GM12878 (cell line): ENCODE measurements around the gene ARFIP1. TPM values are rescaled to one million over a fixed set of nuclear protein-coding genes. Genes with fewer than 3 reads are reported as not detected.

Source experiments
- ASH2L ChIP-seq: fragments of 300-600, 200-600 bp; sonication (generic); IDR thresholded peaks from 2 replicates; pipeline ENCODE4 v1.6.1; 2017; ENCODE audit warnings: low read depth, mild to moderate bottlenecking, borderline replicate concordance
- BCL11A ChIP-seq: IDR thresholded peaks from 2 replicates; pipeline ENCODE4 v1.6.1; 2011; ENCODE audit warnings: low read depth, low read length
- CBX3 ChIP-seq: fragments of 200-600 bp; sonication (generic); IDR thresholded peaks from 2 replicates; pipeline ENCODE4 v1.6.1; 2016; ENCODE audit warnings: low read depth, borderline replicate concordance
- CHD1 ChIP-seq: IDR thresholded peaks from 2 replicates; pipeline ENCODE4 v1.6.1; 2012; ENCODE audit warnings: low read depth, low read length, improper control_type of control experiment
- CREM ChIP-seq: IDR thresholded peaks from 2 replicates; pipeline ENCODE4 v1.6.1; 2014; ENCODE audit warnings: antibody characterized with exemption, low read depth
- JUNB ChIP-seq: IDR thresholded peaks from 2 replicates; pipeline ENCODE4 v1.6.1; 2016; ENCODE audit warnings: antibody characterized with exemption, mild to moderate bottlenecking
- KLF5 ChIP-seq: fragments of 450-650 bp; IDR thresholded peaks from 2 replicates; pipeline ENCODE4 v1.6.1; 2014; ENCODE audit warnings: mild to moderate bottlenecking; ENCODE audit not compliant: partially characterized antibody
- NR2C2 ChIP-seq: IDR thresholded peaks from 2 replicates; pipeline ENCODE4 v1.6.1; 2011; ENCODE audit warnings: borderline replicate concordance, low read depth; ENCODE audit not compliant: control insufficient read depth, insufficient read length
- NR2F1 ChIP-seq: fragments of 450-650 bp; conservative IDR thresholded peaks from 2 replicates; pipeline ENCODE4 v1.6.1; 2017; ENCODE audit warnings: mild to moderate bottlenecking
- SMAD1 ChIP-seq: fragments of 450-650 bp; IDR thresholded peaks from 2 replicates; pipeline ENCODE4 v1.6.1; 2018; ENCODE audit warnings: mild to moderate bottlenecking, low read depth; ENCODE audit not compliant: partially characterized antibody
- TCF3 ChIP-seq: IDR thresholded peaks from 2 replicates; pipeline ENCODE4 v1.6.1; 2012; ENCODE audit warnings: low read depth, mild to moderate bottlenecking, low read length, borderline replicate concordance; ENCODE audit not compliant: insufficient read depth
- ZZZ3 ChIP-seq: IDR thresholded peaks from 2 replicates; pipeline ENCODE4 v1.6.1; 2011; ENCODE audit warnings: low read depth; ENCODE audit not compliant: control insufficient read depth, insufficient read length
- polyA plus RNA-seq, 11 experiments: library from polyadenylated mRNA; depleted of rRNA in 4 of 11; unstranded in 6 of 11; stranded (reverse) in 5 of 11; fragments of >200 nt; fragmentation: Nextera tagmentation in 4 of 11; fragmentation: Illumina TruSeq in 1 of 11; extraction: Ambion mirVana in 4 of 11; extraction: Trizol in 1 of 11; gene quantifications; 1 replicate in 1 of 11; 2 replicates in 10 of 11; pipeline versions ENCODE4 v1.2.1 to v1.2.3, GENCODE V29; 2011 to 2016; ENCODE audit warnings: inconsistent platforms in 2 of 11, missing spikeins in 2 of 11, low read depth in 1 of 11
- total RNA-seq, 4 experiments: library from RNA; depleted of rRNA in 3 of 4; stranded (reverse); fragments of >200 nt in 3 of 4; fragmentation: Illumina TruSeq in 1 of 4; extraction: Trizol in 1 of 4; gene quantifications; 2 replicates each; pipeline versions ENCODE4 v1.2.1 to v1.2.3, GENCODE V29; 2013 to 2021
- TF ChIP-seq, protein P1 (sequence below): fragments of 450-650 bp; conservative IDR thresholded peaks from 2 replicates; pipeline ENCODE4 v1.6.1; 2017; ENCODE audit warnings: mild to moderate bottlenecking, moderate library complexity
- TF ChIP-seq, protein P2 (sequence below): fragments of 450-650 bp; IDR thresholded peaks from 2 replicates; pipeline ENCODE4 v1.6.1; 2014; ENCODE audit warnings: mild to moderate bottlenecking
- TF ChIP-seq, protein P3 (sequence below): fragments of 450-650 bp; formaldehyde crosslinking; IDR thresholded peaks from 2 replicates; pipeline ENCODE4 v1.5.0; 2022; ENCODE audit warnings: mild to moderate bottlenecking, missing genetic modification characterization
- TF ChIP-seq, protein P4 (sequence below): IDR thresholded peaks from 2 replicates; pipeline ENCODE4 v1.6.1; 2011; ENCODE audit warnings: low read depth, low read length, improper control_type of control experiment, borderline replicate concordance
- TF ChIP-seq, protein P5 (sequence below): fragments of 450-650 bp; IDR thresholded peaks from 2 replicates; pipeline ENCODE4 v1.6.1; 2017; ENCODE audit warnings: mild to moderate bottlenecking, low read depth, inconsistent platforms; ENCODE audit not compliant: poor library complexity, severe bottlenecking
- TF ChIP-seq, protein P6 (sequence below): IDR thresholded peaks from 2 replicates; pipeline ENCODE4 v1.6.1; 2011; ENCODE audit warnings: borderline replicate concordance, low read depth, mild to moderate bottlenecking, moderate library complexity, low read length; ENCODE audit not compliant: insufficient read depth, poor library complexity, severe bottlenecking

The ARFIP1 gene
- total and polyA plus RNA-seq, 10 of the 15 experiments (the other 5 are each of a cell fraction or from before 2014, with no cell fraction given), result 9.5 to 21.7 (median 15.4) TPM

DNA sequence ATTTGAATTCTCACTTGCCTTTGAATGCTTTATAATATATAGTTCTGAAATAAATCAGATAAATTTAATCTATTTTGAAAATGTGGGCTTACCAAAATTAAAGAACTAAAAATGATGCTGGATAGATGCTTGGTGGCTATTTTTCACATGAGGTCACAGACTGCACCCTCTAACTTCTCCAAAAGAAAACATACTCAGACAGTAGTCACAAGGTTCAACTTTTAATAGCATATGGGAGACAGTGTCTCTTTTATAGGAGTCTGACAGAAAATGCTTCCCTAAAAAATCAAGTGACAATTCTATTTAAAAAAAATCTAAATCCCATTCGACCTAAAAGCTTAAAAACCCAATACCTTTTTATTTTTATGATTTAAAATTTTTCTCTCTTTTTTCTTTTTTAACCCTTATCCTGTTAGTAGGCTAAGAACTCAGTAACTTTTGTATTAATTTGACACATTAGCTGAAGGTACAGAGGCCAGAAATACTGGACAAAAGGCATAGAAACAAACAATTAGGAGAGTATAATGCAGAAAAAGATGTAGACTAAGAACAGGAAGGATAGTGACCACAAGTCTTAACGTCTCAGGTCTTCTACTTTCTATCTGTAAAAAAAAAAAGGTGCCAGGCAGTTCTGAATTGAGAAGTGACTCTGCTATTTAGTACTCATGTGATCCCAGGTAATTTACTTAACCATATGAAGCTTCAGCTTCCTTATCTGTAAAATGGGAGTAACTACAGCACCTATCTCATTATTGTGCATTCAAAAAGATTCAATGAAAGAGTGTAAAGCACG lies 7.8 kb upstream of the ARFIP1 start (continued):
- TF ChIP-seq, protein P1, sequence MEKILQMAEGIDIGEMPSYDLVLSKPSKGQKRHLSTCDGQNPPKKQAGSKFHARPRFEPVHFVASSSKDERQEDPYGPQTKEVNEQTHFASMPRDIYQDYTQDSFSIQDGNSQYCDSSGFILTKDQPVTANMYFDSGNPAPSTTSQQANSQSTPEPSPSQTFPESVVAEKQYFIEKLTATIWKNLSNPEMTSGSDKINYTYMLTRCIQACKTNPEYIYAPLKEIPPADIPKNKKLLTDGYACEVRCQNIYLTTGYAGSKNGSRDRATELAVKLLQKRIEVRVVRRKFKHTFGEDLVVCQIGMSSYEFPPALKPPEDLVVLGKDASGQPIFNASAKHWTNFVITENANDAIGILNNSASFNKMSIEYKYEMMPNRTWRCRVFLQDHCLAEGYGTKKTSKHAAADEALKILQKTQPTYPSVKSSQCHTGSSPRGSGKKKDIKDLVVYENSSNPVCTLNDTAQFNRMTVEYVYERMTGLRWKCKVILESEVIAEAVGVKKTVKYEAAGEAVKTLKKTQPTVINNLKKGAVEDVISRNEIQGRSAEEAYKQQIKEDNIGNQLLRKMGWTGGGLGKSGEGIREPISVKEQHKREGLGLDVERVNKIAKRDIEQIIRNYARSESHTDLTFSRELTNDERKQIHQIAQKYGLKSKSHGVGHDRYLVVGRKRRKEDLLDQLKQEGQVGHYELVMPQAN, result no peak
- TF ChIP-seq JUNB, result peak; percentile 31; the same call in 1 of the 2 replicates
- TF ChIP-seq NR2F1, result no peak
- no peak for TF ChIP-seq ZZZ3
- TF ChIP-seq KLF5, result no peak
- TF ChIP-seq, protein P2, sequence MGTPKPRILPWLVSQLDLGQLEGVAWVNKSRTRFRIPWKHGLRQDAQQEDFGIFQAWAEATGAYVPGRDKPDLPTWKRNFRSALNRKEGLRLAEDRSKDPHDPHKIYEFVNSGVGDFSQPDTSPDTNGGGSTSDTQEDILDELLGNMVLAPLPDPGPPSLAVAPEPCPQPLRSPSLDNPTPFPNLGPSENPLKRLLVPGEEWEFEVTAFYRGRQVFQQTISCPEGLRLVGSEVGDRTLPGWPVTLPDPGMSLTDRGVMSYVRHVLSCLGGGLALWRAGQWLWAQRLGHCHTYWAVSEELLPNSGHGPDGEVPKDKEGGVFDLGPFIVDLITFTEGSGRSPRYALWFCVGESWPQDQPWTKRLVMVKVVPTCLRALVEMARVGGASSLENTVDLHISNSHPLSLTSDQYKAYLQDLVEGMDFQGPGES, result no peak
- no peak for TF ChIP-seq ASH2L
- TF ChIP-seq CREM, result no peak
- TF ChIP-seq TCF3, result no peak
- TF ChIP-seq CBX3, result no peak
- no peak for TF ChIP-seq SMAD1
- no peak for TF ChIP-seq CHD1
- TF ChIP-seq, protein P3, sequence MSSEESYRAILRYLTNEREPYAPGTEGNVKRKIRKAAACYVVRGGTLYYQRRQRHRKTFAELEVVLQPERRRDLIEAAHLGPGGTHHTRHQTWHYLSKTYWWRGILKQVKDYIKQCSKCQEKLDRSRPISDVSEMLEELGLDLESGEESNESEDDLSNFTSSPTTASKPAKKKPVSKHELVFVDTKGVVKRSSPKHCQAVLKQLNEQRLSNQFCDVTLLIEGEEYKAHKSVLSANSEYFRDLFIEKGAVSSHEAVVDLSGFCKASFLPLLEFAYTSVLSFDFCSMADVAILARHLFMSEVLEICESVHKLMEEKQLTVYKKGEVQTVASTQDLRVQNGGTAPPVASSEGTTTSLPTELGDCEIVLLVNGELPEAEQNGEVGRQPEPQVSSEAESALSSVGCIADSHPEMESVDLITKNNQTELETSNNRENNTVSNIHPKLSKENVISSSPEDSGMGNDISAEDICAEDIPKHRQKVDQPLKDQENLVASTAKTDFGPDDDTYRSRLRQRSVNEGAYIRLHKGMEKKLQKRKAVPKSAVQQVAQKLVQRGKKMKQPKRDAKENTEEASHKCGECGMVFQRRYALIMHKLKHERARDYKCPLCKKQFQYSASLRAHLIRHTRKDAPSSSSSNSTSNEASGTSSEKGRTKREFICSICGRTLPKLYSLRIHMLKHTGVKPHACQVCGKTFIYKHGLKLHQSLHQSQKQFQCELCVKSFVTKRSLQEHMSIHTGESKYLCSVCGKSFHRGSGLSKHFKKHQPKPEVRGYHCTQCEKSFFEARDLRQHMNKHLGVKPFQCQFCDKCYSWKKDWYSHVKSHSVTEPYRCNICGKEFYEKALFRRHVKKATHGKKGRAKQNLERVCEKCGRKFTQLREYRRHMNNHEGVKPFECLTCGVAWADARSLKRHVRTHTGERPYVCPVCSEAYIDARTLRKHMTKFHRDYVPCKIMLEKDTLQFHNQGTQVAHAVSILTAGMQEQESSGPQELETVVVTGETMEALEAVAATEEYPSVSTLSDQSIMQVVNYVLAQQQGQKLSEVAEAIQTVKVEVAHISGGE (CRISPR knock-in tag), result no peak
- no peak for TF ChIP-seq NR2C2
- TF ChIP-seq, protein P4, sequence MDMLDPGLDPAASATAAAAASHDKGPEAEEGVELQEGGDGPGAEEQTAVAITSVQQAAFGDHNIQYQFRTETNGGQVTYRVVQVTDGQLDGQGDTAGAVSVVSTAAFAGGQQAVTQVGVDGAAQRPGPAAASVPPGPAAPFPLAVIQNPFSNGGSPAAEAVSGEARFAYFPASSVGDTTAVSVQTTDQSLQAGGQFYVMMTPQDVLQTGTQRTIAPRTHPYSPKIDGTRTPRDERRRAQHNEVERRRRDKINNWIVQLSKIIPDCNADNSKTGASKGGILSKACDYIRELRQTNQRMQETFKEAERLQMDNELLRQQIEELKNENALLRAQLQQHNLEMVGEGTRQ, result no peak; the same call in 1 of the 2 replicates
- TF ChIP-seq, protein P5, sequence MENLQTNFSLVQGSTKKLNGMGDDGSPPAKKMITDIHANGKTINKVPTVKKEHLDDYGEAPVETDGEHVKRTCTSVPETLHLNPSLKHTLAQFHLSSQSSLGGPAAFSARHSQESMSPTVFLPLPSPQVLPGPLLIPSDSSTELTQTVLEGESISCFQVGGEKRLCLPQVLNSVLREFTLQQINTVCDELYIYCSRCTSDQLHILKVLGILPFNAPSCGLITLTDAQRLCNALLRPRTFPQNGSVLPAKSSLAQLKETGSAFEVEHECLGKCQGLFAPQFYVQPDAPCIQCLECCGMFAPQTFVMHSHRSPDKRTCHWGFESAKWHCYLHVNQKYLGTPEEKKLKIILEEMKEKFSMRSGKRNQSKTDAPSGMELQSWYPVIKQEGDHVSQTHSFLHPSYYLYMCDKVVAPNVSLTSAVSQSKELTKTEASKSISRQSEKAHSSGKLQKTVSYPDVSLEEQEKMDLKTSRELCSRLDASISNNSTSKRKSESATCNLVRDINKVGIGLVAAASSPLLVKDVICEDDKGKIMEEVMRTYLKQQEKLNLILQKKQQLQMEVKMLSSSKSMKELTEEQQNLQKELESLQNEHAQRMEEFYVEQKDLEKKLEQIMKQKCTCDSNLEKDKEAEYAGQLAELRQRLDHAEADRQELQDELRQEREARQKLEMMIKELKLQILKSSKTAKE, result peak; percentile 44
- TF ChIP-seq BCL11A, result no peak
- TF ChIP-seq, protein P6, sequence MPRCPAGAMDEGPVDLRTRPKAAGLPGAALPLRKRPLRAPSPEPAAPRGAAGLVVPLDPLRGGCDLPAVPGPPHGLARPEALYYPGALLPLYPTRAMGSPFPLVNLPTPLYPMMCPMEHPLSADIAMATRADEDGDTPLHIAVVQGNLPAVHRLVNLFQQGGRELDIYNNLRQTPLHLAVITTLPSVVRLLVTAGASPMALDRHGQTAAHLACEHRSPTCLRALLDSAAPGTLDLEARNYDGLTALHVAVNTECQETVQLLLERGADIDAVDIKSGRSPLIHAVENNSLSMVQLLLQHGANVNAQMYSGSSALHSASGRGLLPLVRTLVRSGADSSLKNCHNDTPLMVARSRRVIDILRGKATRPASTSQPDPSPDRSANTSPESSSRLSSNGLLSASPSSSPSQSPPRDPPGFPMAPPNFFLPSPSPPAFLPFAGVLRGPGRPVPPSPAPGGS, result no peak
